Keratinocyte (primary cell): ENCODE measurements around the gene SH3RF1.

Source experiments
- CTCF ChIP-seq, 3 experiments: IDR thresholded peaks in 1 of 3; conservative IDR thresholded peaks in 1 of 3; optimal IDR thresholded peaks in 1 of 3; 2 replicates in 2 of 3; 3 replicates in 1 of 3; pipeline versions ENCODE3 to v1.5.1; 2011; ENCODE audit warnings: low read length in 3 of 3, mild to moderate bottlenecking in 3 of 3, moderate library complexity in 2 of 3, control low read depth in 1 of 3, inconsistent platforms in 1 of 3; ENCODE audit not compliant: insufficient read depth in 2 of 3; ENCODE audit errors: extremely low read depth in 1 of 3
- EZH2 ChIP-seq: IDR thresholded peaks from one replicate; pipeline ENCODE4 v1.6.1; 2012; ENCODE audit warnings: inconsistent platforms, mild to moderate bottlenecking, low read length, moderate library complexity

DNA sequence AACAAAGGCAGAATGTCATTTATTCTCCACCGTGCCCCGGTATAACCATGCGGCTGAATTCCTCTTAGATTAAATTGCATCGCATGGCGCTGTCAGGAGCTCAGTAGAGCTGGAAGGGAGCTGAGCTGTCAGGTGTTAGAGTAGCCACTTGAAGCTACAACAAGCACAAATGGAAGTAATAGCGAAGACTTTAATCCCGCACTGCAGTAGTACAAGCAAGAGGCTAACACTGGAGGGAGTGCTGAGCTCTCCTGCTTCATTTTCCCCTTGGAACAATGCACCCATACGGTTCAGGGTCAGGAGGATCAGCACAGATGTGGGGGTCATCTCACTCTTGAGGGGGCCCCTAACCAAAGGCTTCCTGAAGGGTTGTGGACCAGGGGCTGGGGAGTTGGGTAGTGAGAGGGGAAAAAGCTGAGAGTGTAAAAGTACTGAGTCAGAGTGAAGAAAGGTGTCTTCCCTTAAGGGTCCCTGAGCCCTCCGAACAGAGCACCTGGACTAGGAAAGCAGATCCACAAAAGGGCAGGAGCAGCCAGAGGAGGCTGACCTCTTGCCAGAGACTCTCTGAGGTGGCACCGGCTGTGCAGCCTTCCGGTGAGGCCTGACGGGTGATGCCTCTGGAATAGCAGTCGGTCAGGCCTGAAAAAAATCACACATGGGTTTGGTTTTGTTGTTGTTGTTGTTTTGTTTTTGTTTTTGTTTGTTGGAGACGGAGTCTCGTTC, 224.7 kb downstream of the SH3RF1 start:
- TF ChIP-seq CTCF (optimal IDR thresholded peaks at IDR 0.05 in 1 of 3, IDR thresholded peaks at IDR 0.05 in 1 of 3, conservative IDR thresholded peaks at IDR 0.05 in 1 of 3; ENCODE audit: extremely low read depth in 1 of 3, insufficient read depth in 2 of 3, low read length in 3 of 3) (no peak), EZH2 (no peak)
